Heart right ventricle (tissue), 16 donors: Measurements from ENCODE around the gene CALHM5. TPM values are rescaled to one million over a fixed set of nuclear protein-coding genes. Genes with fewer than 3 reads are reported as not detected.

Experiments
- ATAC-seq, 8 donors: fragments of 200-7000 bp; cut with Tn5 transposase; one replicate each; pipeline ENCODE4 v1.9.1; 2020; ENCODE audit warnings: mild to moderate bottlenecking in 8 of 8, moderate library complexity in 8 of 8, moderate number of reproducible peaks in 1 of 8
- DNase-seq, 2 donors: peaks; one replicate each; pipeline ENCODE4 v3.0.0-alpha.2; 2020
- H3K27ac ChIP-seq, 10 donors: fragments of 200-600 bp; sonication (generic) in 2 of 10; one replicate each; pipeline versions ENCODE4 v1.5.0 to v1.8.0; 2020 to 2022; ENCODE audit warnings: mild to moderate bottlenecking in 3 of 10
- H3K27me3 ChIP-seq, 7 donors: fragments of 200-600 bp; one replicate each; pipeline ENCODE4 v1.8.0; 2021 to 2022; ENCODE audit warnings: mild to moderate bottlenecking in 2 of 7
- H3K36me3 ChIP-seq, 9 donors: fragments of 200-600 bp; sonication (generic) in 1 of 9; one replicate each; pipeline versions ENCODE4 v1.5.0 to v1.8.0; 2020 to 2022; ENCODE audit warnings: mild to moderate bottlenecking in 2 of 9
- H3K4me1 ChIP-seq, 9 donors: fragments of 200-600 bp; sonication (generic) in 1 of 9; one replicate each; pipeline versions ENCODE4 v1.5.0 to v1.8.0; 2020 to 2022; ENCODE audit warnings: mild to moderate bottlenecking in 4 of 9
- H3K4me3 ChIP-seq, 10 donors: fragments of 200-600 bp; sonication (generic) in 2 of 10; one replicate each; pipeline versions ENCODE4 v1.5.0 to v1.8.0; 2020 to 2022; ENCODE audit warnings: mild to moderate bottlenecking in 7 of 10, moderate library complexity in 2 of 10
- H3K9me3 ChIP-seq, 11 donors: fragments of 200-600 bp in 10 of 11; sonication (generic) in 2 of 11; one replicate each; pipeline versions ENCODE4 v1.5.0 to v1.8.0; 2013 to 2022; ENCODE audit warnings: mild to moderate bottlenecking in 2 of 11, control low read depth in 1 of 11, moderate library complexity in 1 of 11
- CTCF ChIP-seq, 9 donors: fragments of 200-600 bp; sonication (generic) in 2 of 9; IDR thresholded peaks; one replicate each; pipeline versions ENCODE4 v1.5.0 to v1.8.0; 2021 to 2022; ENCODE audit warnings: antibody characterized with exemption in 9 of 9, mild to moderate bottlenecking in 5 of 9, moderate library complexity in 1 of 9
- WGBS, 2 donors: extraction: QIAGEN DNeasy Blood & Tissue Kit; methylation state at CpG; one replicate each; pipeline ENCODE4 v1.1.7; 2013; ENCODE audit warnings: inconsistent platforms in 1 of 2; 5-methylcytosine and 5-hydroxymethylcytosine counted together
- intact Hi-C, 10 donors: fragments of 100-400 bp; cut with DNase I; formaldehyde crosslinking; loops; one replicate each; pipeline versions ENCODE4 v1.11.1 to v1.14.2; 2022
- polyA plus RNA-seq, 2 donors: library from polyadenylated mRNA; stranded (reverse); fragments of 200-250 nt; gene quantifications; one replicate each; pipeline ENCODE4 v1.2.3, GENCODE V29; 2013
- total RNA-seq, 10 donors: library from RNA; stranded (reverse); fragmentation: NEBNext Ultra II Directional in 3 of 10; extraction: Animal tissue kit (Norgen Biotek cat#: 25700) in 3 of 10; gene quantifications; one replicate each; pipeline versions ENCODE4 v1.2.1 to v1.2.4, GENCODE V29; 2021 to 2023
- donor health status: Arrhythmogenic right ventricular cardiomyopathy.
- donor health status: ischemic (EF 13 %, LVEDD 7.1; RV severe dilation, severe dysfunction).
- donor health status: healthy with polysubstance abuse.
- donor health status: DM: no; HTN: yes; CAD: no.
- donor health status: DM: no; HTN: no; CAD: no.
- donor health status: ischemic (EF 25% LVEDD 6.9; RV normal size, moderate dysfunction).
- donor health status: ischemic (EF 25% LVEDD 5.7; RV mildly dilated, moderate dysfunction).
- donor health status: healthy.
- donor health status: DM: yes; HTN: yes; CAD: no.
- donor health status: Ischemic cardiomyopathy.
- donor health status: ischemic (EF 35%, LVEDD 5.7; RV mildly dilated, moderate dysfunction).
- donor health status: nonischemic (EF 11% LVEDD 7.7; RV severe dilation, severe dysfunction).
- donor health status: DM: yes; HTN: yes; CAD: no.
- donor health status: PGD.
- donor health status: ischemic (EF 29% LVEDD 5.4; RV normal size, mild dysfunction).
- donor health status: nonischemic (EF 23%, LVEDD 6.1; RV moderate dilation, normal function).

CALHM5 gene
- total and polyA plus RNA-seq, 12 donors: 1.1 to 2.8 (median 1.4) TPM

DNA sequence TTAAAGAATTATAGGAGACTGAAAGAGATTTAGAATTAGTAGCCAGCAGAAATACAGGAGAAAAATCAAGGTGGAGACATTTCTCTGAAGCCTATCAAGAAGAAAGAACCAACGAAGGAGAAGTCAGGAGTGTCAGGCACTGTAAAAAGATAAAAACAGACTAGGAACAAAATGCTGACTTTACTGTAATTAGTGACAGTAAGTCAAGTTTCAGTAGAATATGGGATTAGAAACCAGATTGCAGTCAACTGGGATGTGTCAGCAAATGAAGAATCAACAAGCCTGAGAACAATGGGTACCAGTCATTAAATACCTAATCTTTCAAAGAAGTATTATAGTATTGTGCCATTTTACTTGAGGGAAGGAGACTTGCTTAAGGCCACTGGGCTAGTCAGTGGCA is 28.7 kb upstream of the CALHM5 start:
- WGBS, 2 donors: 64 to 89% methylated on average over 1 of the region's 1 CpG
- no peak for ATAC-seq
- Histone ChIP-seq H3K27ac (no peak overlapping the region), H3K9me3 (no peaks in the 10 kb centered on the region), H3K4me3 (no peak overlapping the region), H3K4me1 (no peaks in the 10 kb centered on the region), H3K27me3 (no peaks in the 10 kb centered on the region), H3K36me3 (no peaks in the 10 kb centered on the region)
- DNase-seq: no peak
- TF ChIP-seq CTCF (IDR thresholded peaks at IDR 0.05): no peak
- intact Hi-C loops: no loop called here

DNA sequence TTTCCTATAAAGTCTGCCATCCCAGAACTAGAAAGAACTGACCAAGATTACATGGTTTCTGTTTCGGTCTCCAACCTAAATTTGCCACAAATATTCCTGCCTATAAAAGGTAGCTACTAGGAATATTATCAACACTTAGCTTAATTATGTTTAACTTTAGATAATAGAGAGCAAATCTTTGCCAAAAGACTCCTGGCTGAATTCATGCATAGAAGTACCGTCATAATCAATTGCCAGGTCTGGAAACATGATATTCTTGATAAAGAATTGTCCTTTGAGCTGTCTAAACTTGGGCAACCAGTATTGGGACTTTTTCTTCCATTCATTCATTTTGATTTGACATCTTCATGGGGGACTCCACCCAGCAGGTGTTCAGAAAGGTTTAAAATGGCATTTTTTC is 27.8 kb upstream of the CALHM5 start:
- Histone ChIP-seq H3K4me3 (no peak overlapping the region), H3K4me1 (no peaks in the 10 kb centered on the region), H3K9me3 (peaks cover 0 to 7% (median 0%) of the 10 kb centered on the region in 11 donors), H3K27ac (no peak overlapping the region), H3K36me3 (no peaks in the 10 kb centered on the region), H3K27me3 (no peaks in the 10 kb centered on the region)
- 83 to 86% methylated on average over 2 of the region's 2 CpGs for WGBS, 2 donors
- no peak for DNase-seq
- intact Hi-C loops: no loop called here
- TF ChIP-seq CTCF (IDR thresholded peaks at IDR 0.05): no peak
- ATAC-seq: no peak

- no peak for ATAC-seq
- WGBS, 2 donors: 58 to 60% methylated on average over 5 of the region's 5 CpGs
- DNase-seq: no peak
- Histone ChIP-seq H3K27ac (no peak overlapping the region), H3K9me3 (peaks cover 0 to 13% (median 0%) of the 10 kb centered on the region in 11 donors), H3K27me3 (no peaks in the 10 kb centered on the region), H3K4me3 (no peak overlapping the region), H3K4me1 (no peaks in the 10 kb centered on the region), H3K36me3 (no peaks in the 10 kb centered on the region)
- intact Hi-C loops: no loop called here
- no peak for TF ChIP-seq CTCF (IDR thresholded peaks at IDR 0.05)
These were observed 25.8 kb upstream of the CALHM5 start for GRCh38 chr6:116485559-116486184.

DNA sequence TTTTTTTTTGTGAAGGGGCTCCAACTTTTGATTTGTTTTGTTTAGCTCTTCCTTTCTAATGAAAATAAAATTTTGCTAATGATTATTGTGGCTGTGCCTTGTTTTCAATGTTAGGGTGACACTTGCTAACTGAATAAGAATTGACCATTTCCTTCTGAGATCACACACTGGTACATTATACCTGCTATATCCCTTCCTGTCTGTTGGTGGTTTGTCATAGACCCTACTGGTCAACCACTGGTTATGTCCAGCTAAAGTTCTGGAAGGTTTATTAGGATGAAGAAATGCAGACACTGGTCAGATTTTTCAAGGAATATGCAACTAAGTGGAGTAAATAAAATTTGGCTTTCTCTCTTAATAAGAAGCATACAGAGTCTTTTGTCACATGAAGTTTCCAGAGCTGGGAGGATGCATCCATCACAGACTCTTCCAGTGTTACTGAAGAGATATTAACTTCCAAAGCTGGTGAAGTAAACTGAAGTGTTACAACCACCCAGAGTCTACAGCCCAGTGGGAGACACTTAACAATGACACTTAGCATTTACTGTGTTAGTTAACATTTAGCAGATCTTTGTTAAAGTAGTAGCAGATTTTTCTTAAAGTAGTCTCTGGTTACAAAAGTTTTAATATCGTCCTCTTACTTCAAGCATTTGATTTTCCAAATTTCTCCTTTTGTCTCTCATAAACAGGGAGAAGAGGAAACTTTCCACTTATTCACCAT is 19.7 kb upstream of the CALHM5 start:
- Histone ChIP-seq H3K9me3 (peaks cover 0 to 21% (median 0%) of the 10 kb centered on the region in 11 donors), H3K27me3 (no peaks in the 10 kb centered on the region), H3K27ac (no peak overlapping the region), H3K36me3 (no peaks in the 10 kb centered on the region), H3K4me3 (no peak overlapping the region), H3K4me1 (no peaks in the 10 kb centered on the region)
- DNase-seq: no peak
- no peak for TF ChIP-seq CTCF (IDR thresholded peaks at IDR 0.05)
- ATAC-seq: no peak
- 94 to 98% methylated on average over 1 of the region's 1 CpG for WGBS, 2 donors
- intact Hi-C loops: no loop called here
